ENCODE data around the gene CDK6. TPM values are rescaled to one million over a fixed set of nuclear protein-coding genes. Genes with fewer than 3 reads are reported as not detected.

Gene CDK6
- total and polyA plus RNA-seq, 2 donors, result 6.5 to 42.0 TPM

GRCh38 chr7:92723205-92723604 is 113.2 kb downstream of the CDK6 start:
- peaks cover 17 to 39% of the 10 kb centered on the region in 2 donors for H3K36me3 ChIP-seq (ENCODE audit: control insufficient read depth in 2 of 2, insufficient read depth in 2 of 2, low read length in 1 of 2)
- 98% methylated on average over 2 of the region's 2 CpGs for WGBS
- no peak overlapping the region for H3K4me3 ChIP-seq (ENCODE audit: low read length in 2 of 2)
- H3K27me3 ChIP-seq (ENCODE audit: control insufficient read depth in 2 of 2, insufficient read depth in 1 of 2, low read length in 1 of 2), result no peaks in the 10 kb centered on the region
- no peak for DNase-seq (ENCODE audit: low read depth in 6 of 9, low spot score in 9 of 9)
- H3K9me3 ChIP-seq (ENCODE audit: control insufficient read depth in 2 of 2, insufficient read depth in 1 of 2, low read length in 1 of 2), result no peaks in the 10 kb centered on the region
- H3K27ac ChIP-seq (ENCODE audit: low read depth in 1 of 2, low read length in 1 of 2), result no peak overlapping the region
- H3K4me1 ChIP-seq (ENCODE audit: control insufficient read depth in 2 of 2, insufficient read depth in 2 of 2, low read length in 2 of 2), result peaks cover 23 to 27% of the 10 kb centered on the region in 2 donors

GRCh38 chr7:92722541-92722940 is 113.8 kb downstream of the CDK6 start:
- Histone ChIP-seq H3K27ac (ENCODE audit: low read depth in 1 of 2, low read length in 1 of 2) (no peak overlapping the region), H3K36me3 (ENCODE audit: control insufficient read depth in 2 of 2, insufficient read depth in 2 of 2, low read length in 1 of 2) (peaks cover 17 to 46% of the 10 kb centered on the region in 2 donors), H3K4me3 (ENCODE audit: low read length in 2 of 2) (no peak overlapping the region), H3K4me1 (ENCODE audit: control insufficient read depth in 2 of 2, insufficient read depth in 2 of 2, low read length in 2 of 2) (peaks cover 28 to 33% of the 10 kb centered on the region in 2 donors), H3K9me3 (ENCODE audit: control insufficient read depth in 2 of 2, insufficient read depth in 1 of 2, low read length in 1 of 2) (no peaks in the 10 kb centered on the region), H3K27me3 (ENCODE audit: control insufficient read depth in 2 of 2, insufficient read depth in 1 of 2, low read length in 1 of 2) (no peaks in the 10 kb centered on the region)
- DNase-seq (ENCODE audit: low read depth in 6 of 9, low spot score in 9 of 9), result no peak
- 96% methylated on average over 1 of the region's 1 CpG for WGBS

- Histone ChIP-seq H3K36me3 (ENCODE audit: control insufficient read depth in 2 of 2, insufficient read depth in 2 of 2, low read length in 1 of 2) (peaks cover 17 to 47% of the 10 kb centered on the region in 2 donors), H3K27me3 (ENCODE audit: control insufficient read depth in 2 of 2, insufficient read depth in 1 of 2, low read length in 1 of 2) (no peaks in the 10 kb centered on the region), H3K4me1 (ENCODE audit: control insufficient read depth in 2 of 2, insufficient read depth in 2 of 2, low read length in 2 of 2) (peaks cover 28 to 35% of the 10 kb centered on the region in 2 donors), H3K9me3 (ENCODE audit: control insufficient read depth in 2 of 2, insufficient read depth in 1 of 2, low read length in 1 of 2) (no peaks in the 10 kb centered on the region), H3K4me3 (ENCODE audit: low read length in 2 of 2) (no peak overlapping the region), H3K27ac (ENCODE audit: low read depth in 1 of 2, low read length in 1 of 2) (peak overlapping the region in 1 of 2 donors; percentile 82)
- peak in 4 of 9 donors; percentile 13 to 63 (median 35) for DNase-seq (ENCODE audit: low read depth in 6 of 9, low spot score in 9 of 9)
- WGBS, result 49% methylated on average over 4 of the region's 4 CpGs
These were observed 115.6 kb downstream of the CDK6 start for GRCh38 chr7:92720604-92721350.

DNA sequence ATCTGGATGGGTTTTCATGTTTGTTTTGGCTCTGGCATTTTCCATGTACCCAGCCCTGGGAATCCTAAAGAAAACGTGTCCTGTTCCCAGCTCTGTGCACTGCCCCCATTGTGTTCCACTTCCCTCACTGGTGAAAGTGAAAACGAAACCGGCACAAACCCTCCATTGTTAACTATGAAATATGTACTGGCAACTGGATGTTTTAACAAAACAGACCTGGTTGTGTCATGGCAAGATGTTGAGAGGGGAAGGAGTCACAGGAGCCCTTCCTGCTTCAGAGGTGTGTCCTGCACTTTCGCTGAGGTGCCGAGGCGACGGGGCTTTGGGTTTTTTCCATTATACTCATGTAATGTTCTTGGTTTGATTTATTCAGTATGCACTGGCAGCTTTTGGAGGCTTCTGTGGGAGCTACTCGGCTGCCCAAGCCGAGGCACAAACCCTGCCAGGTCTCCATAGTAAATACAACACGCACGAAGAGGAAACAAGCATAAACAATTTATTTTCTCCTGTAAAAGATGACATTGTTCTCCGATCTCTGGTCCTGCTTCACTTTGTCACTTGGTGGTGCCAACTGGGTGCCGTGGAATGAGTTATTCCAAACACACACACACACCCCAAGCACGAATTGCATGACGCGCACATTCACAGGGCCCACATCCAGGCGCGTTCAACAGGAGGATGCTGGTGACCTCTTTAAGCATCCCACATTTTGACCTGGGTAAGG is 118.2 kb downstream of the CDK6 start:
- Histone ChIP-seq H3K4me1 (ENCODE audit: control insufficient read depth in 2 of 2, insufficient read depth in 2 of 2, low read length in 2 of 2) (peaks cover 30 to 35% of the 10 kb centered on the region in 2 donors), H3K4me3 (ENCODE audit: low read length in 2 of 2) (peak overlapping the region; percentile 17 to 42), H3K9me3 (ENCODE audit: control insufficient read depth in 2 of 2, insufficient read depth in 1 of 2, low read length in 1 of 2) (no peaks in the 10 kb centered on the region), H3K36me3 (ENCODE audit: control insufficient read depth in 2 of 2, insufficient read depth in 2 of 2, low read length in 1 of 2) (peaks cover 4 to 38% of the 10 kb centered on the region in 2 donors), H3K27ac (ENCODE audit: low read depth in 1 of 2, low read length in 1 of 2) (peak overlapping the region; percentile 76 to 82), H3K27me3 (ENCODE audit: control insufficient read depth in 2 of 2, insufficient read depth in 1 of 2, low read length in 1 of 2) (no peaks in the 10 kb centered on the region)
- peak in 8 of 9 donors; percentile 18 to 79 (median 52) for DNase-seq (ENCODE audit: low read depth in 6 of 9, low spot score in 9 of 9)
- WGBS, result 46% methylated on average over 18 of the region's 18 CpGs

DNA sequence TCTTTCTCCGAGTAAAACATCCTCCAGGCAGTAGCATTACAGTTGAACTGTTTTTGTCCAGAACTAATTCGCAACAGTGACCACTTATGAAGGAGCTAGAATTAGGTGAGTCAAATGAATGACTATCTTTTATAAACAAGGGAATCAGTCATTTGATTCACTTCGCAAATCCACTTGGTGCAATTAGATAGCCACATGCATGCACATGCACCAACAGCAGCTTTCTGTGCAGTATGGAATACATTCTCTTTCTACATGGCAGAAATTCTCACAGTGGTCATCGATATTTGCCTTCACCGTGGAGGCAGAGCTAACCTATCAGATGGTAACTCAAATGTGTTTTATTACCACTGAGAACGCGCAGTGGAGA is 118.8 kb downstream of the CDK6 start:
- H3K4me1 ChIP-seq (ENCODE audit: control insufficient read depth in 2 of 2, insufficient read depth in 2 of 2, low read length in 2 of 2), result peaks cover 30 to 35% of the 10 kb centered on the region in 2 donors
- H3K27me3 ChIP-seq (ENCODE audit: control insufficient read depth in 2 of 2, insufficient read depth in 1 of 2, low read length in 1 of 2), result no peaks in the 10 kb centered on the region
- WGBS, result 80% methylated on average over 7 of the region's 7 CpGs
- H3K9me3 ChIP-seq (ENCODE audit: control insufficient read depth in 2 of 2, insufficient read depth in 1 of 2, low read length in 1 of 2), result no peaks in the 10 kb centered on the region
- H3K4me3 ChIP-seq (ENCODE audit: low read length in 2 of 2), result no peak overlapping the region
- H3K27ac ChIP-seq (ENCODE audit: low read depth in 1 of 2, low read length in 1 of 2), result peak overlapping the region in 1 of 2 donors; percentile 28
- peaks cover 4 to 38% of the 10 kb centered on the region in 2 donors for H3K36me3 ChIP-seq (ENCODE audit: control insufficient read depth in 2 of 2, insufficient read depth in 2 of 2, low read length in 1 of 2)
- no peak for DNase-seq (ENCODE audit: low read depth in 6 of 9, low spot score in 9 of 9)

GRCh38 chr7:92716825-92717580 is 119.4 kb downstream of the CDK6 start:
- 98% methylated on average over 4 of the region's 4 CpGs for WGBS
- H3K27ac ChIP-seq (ENCODE audit: low read depth in 1 of 2, low read length in 1 of 2), result no peak overlapping the region

GRCh38 chr7:92715963-92716362 is 120.4 kb downstream of the CDK6 start:
- H3K27ac ChIP-seq (ENCODE audit: low read depth in 1 of 2, low read length in 1 of 2), result no peak overlapping the region
- H3K4me3 ChIP-seq (ENCODE audit: low read length in 2 of 2), result no peak overlapping the region
- H3K27me3 ChIP-seq (ENCODE audit: control insufficient read depth in 2 of 2, insufficient read depth in 1 of 2, low read length in 1 of 2), result no peaks in the 10 kb centered on the region
- peaks cover 24 to 29% of the 10 kb centered on the region in 2 donors for H3K4me1 ChIP-seq (ENCODE audit: control insufficient read depth in 2 of 2, insufficient read depth in 2 of 2, low read length in 2 of 2)
- 99% methylated on average over 2 of the region's 2 CpGs for WGBS
- no peak for DNase-seq (ENCODE audit: low read depth in 6 of 9, low spot score in 9 of 9)
- peaks cover 4 to 30% of the 10 kb centered on the region in 2 donors for H3K36me3 ChIP-seq (ENCODE audit: control insufficient read depth in 2 of 2, insufficient read depth in 2 of 2, low read length in 1 of 2)
- no peaks in the 10 kb centered on the region for H3K9me3 ChIP-seq (ENCODE audit: control insufficient read depth in 2 of 2, insufficient read depth in 1 of 2, low read length in 1 of 2)

More at GRCh38 chr7:92716825-92717580, 119.4 kb downstream of the CDK6 start:
- H3K4me1 ChIP-seq (ENCODE audit: control insufficient read depth in 2 of 2, insufficient read depth in 2 of 2, low read length in 2 of 2), result peaks cover 30 to 35% of the 10 kb centered on the region in 2 donors
- H3K4me3 ChIP-seq (ENCODE audit: low read length in 2 of 2), result no peak overlapping the region
- H3K36me3 ChIP-seq (ENCODE audit: control insufficient read depth in 2 of 2, insufficient read depth in 2 of 2, low read length in 1 of 2), result peaks cover 4 to 35% of the 10 kb centered on the region in 2 donors
- DNase-seq (ENCODE audit: low read depth in 6 of 9, low spot score in 9 of 9), result no peak
- no peaks in the 10 kb centered on the region for H3K9me3 ChIP-seq (ENCODE audit: control insufficient read depth in 2 of 2, insufficient read depth in 1 of 2, low read length in 1 of 2)
- H3K27me3 ChIP-seq (ENCODE audit: control insufficient read depth in 2 of 2, insufficient read depth in 1 of 2, low read length in 1 of 2), result no peaks in the 10 kb centered on the region

GRCh38 chr7:92714767-92715166 is 121.6 kb downstream of the CDK6 start:
- DNase-seq (ENCODE audit: low read depth in 6 of 9, low spot score in 9 of 9), result no peak
- WGBS, result 96% methylated on average over 3 of the region's 3 CpGs
- no peaks in the 10 kb centered on the region for H3K27me3 ChIP-seq (ENCODE audit: control insufficient read depth in 2 of 2, insufficient read depth in 1 of 2, low read length in 1 of 2)
- H3K9me3 ChIP-seq (ENCODE audit: control insufficient read depth in 2 of 2, insufficient read depth in 1 of 2, low read length in 1 of 2), result no peaks in the 10 kb centered on the region
- peaks cover 7 to 38% of the 10 kb centered on the region in 2 donors for H3K36me3 ChIP-seq (ENCODE audit: control insufficient read depth in 2 of 2, insufficient read depth in 2 of 2, low read length in 1 of 2)
- peaks cover 18 to 20% of the 10 kb centered on the region in 2 donors for H3K4me1 ChIP-seq (ENCODE audit: control insufficient read depth in 2 of 2, insufficient read depth in 2 of 2, low read length in 2 of 2)
- H3K4me3 ChIP-seq (ENCODE audit: low read length in 2 of 2), result no peak overlapping the region
- H3K27ac ChIP-seq (ENCODE audit: low read depth in 1 of 2, low read length in 1 of 2), result no peak overlapping the region
